ELF-1 (cell line): ENCODE results near the gene SCFD2.

Experiments
- DNase-seq: peaks from one replicate; pipeline ENCODE4 v3.0.0-alpha.2; 2016; ENCODE audit warnings: low read depth, low spot score

Gene SCFD2

DNA sequence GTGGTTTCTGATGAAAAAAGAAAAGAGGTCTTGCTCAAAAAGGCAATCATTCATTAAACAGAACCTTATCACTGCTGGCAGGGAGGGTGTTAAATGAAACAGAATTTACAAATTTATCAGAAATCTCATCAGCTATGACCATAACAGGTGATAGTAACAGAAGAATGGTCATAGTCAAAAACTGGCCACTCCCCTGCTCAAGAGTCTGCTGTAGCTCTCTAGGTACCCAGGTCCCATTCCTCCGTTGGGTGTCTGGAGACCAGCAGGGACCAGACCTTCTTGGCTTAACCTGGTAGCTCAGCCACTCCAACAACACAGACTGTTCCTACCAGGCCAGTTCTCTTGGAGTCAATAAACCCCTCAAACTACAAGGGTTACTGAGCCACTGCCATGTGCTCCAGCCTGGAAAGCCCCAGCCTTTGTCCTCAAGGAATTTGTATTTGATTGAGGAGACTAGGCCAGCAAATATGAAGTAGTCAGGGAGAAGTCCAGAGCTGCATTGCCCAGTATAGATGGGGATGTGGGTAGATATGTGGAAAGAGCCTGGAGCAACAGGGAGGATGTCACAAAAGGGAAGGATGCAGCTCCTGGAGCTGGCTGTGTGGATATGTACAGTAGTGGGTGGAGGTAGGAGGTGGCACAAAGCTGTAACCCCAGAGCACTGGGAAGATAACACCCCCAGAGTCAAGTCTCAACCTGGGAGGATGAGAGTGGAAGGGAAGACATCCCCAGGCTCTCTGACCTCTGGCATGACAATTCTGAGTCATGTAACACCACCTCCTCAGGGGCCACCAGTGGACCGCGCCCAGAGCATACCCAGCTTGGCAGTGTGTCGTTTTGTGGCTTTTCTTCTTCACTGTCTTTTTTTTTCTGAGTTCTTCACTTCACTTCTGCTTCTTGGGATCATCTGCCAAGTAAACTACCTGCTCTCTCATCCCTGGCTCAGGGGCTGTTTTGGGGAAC lies 481.9 kb downstream of the SCFD2 start:
- no peak for DNase-seq

DNA sequence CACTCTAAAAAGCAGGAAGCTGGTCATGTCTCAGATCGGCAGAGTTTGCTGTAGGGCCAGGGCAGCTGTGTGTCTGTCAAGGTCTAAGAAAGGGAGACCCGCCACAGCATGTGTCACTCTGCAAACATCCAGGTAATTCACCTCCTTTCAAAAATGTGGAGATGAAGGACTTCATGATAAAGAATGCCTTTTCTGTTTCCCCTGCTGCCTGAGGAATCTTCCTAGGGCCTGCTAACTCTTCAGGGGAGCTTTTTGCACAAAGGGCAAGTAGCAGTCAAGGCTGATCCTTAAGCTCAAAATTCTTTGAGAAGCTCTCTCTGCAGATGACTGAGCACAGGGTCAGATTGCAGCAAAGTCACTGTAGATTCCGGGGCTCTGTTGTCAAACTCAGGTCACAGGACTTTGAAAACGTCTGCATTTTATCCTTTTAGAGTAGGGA lies 482.7 kb downstream of the SCFD2 start:
- peak; percentile 27 for DNase-seq

DNA sequence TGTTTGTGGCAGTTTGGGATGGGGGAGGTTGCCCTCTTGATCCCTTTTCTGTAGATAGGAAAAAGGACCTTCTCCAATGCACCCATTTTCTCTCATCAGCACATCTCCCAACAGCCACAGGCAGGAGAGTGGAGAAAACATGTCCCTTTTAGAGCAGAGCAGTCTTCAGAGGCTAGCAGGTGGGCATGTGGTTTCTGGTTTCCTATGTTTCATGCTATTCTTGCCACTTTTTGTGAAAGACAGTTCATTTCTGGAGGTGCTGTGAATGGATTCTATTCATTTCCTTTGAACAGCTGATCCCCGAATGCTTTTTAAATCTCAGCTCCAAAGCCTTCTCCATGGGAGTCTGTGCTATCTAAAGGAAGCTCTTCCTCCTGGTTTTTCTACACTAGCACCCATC lies 484.9 kb downstream of the SCFD2 start:
- no peak for DNase-seq

DNA sequence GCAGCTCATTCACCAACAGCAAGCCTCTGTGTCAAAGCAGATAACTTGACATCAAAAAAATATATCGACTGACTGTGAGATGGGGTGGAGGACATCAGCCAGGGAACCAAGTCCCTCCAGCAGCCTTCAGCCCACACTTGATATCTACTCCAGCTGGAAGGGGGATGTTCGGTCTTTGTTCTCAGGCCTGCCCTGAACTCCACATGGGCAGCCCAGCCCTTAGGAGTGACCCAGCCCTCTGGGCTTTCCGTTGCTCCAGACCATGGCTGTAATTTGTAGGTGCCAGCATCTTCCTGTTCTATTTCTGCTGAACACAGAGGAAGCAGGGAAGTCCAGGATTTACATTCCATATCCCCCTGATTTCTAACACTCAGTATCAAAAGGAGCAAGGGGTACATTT lies 486.4 kb downstream of the SCFD2 start:
- no peak for DNase-seq

DNA sequence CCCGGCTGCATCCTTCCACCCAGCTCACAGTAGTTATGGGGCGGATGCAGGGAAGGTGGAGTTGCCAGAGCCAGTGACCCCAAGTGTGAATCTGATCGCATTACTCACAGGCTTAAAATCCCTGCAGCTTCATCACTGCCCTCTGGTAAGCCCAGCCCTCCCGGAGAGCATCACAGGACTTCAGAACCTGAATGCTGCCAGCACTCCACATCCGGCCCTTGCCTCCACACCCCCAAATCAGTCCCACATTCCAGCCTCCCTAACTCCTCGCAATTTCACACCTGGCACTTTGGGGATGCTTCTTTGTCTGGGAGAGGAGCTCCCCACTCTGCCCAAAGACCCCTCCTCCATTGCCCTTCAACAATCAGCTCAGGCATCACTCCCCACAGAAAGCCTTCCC lies 488.2 kb downstream of the SCFD2 start:
- no peak for DNase-seq

DNA sequence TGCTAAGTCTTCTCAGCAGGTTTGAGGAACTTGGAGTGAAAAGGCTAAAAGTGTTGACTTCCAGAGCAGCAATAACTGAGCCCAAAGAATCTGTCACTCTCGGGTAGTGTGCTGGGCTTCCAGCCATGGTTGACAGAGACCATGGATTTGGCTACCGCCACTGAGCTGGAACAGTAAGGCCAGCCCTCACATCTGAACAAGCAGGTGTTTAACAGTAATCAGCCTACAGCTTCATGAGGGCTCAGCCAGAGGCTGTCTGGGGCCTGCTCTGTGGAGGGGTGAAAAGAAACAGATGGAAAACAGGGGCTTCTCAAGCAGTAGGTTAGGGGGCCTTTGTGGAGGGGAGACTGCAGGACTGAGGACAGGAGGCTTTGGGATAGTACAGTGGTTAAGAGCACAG lies 488.8 kb downstream of the SCFD2 start:
- DNase-seq = no peak

DNA sequence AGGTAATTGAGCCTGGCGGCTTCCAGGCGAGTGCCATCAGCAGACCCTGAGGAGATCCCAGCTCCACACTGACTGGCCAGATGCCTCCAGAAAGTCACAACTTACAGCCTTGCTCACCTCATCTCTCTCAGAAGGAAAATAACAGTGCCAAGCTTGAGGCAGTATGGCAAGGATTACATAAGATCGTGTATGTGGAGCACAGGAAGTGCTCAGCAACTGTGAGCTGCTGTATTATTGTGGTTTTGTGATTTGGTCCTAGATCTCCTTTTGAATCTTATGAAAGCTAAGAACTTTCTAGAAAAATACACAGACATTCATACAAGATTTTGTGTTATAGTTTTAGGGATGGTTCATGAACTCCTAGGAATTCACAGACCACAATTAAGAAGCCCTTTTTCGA lies 489.8 kb downstream of the SCFD2 start:
- DNase-seq = no peak

DNA sequence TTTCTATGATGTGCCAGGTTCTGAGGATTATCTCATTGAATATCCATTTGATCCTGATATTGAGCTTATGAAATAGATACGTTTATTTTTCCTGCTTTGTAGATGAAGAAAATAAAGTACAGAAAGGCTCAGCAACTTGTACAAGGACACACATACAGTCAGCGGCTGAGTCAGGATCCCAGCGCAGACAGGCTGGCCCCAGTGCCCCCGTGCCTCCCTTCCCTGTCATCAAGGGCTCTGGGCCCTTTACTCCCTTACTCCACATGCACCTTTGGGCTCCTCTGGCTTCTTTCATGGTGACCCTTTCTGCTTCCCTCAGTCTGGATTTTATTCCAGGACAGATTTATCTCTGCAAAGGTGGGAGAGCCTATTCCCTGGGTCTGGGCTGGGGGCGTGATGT lies 490.9 kb downstream of the SCFD2 start:
- no peak for DNase-seq

DNA sequence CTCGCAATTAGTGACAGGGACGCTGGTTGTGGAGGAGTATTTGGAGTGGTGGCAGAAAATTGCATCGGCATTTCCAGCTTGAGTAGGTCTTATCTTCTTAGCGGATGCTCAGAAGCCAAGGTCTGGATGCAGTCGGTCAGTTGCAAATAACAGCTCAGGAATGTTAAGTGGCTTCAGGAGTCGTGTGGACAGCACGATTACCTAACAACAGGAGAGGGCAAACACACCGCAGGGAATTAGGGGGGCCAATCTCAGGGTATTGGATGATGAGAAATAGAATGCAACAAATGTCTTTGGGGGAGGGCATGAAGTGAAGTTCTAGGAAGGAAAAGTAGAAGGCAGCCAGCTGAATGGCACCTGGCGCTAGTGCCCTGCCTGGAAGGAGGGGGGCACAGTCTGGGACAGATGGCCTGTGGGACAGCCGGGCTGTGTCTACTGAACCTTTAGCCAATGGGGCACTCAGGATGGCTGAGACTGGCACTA lies 492.0 kb downstream of the SCFD2 start:
- peak; percentile 86 for DNase-seq

DNA sequence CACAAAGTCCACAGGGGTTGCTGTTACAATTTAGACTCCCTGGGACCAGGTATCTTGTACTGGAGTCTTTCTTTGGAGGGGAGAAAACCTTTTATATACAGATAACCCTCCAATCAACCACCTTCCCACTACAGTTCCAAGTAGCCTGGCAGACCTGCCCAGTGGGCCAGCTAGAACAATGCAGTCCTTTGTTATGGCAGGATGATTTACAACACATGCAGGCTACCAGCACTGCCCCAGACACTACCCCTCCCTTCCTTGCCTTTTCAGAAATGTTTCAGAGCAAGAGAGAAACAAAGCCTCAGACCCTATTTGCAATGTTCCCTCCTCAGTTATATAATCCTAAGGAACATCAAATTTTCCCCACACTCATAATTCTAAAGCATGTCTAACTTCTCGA lies 492.7 kb downstream of the SCFD2 start:
- peak; percentile 77 for DNase-seq

DNA sequence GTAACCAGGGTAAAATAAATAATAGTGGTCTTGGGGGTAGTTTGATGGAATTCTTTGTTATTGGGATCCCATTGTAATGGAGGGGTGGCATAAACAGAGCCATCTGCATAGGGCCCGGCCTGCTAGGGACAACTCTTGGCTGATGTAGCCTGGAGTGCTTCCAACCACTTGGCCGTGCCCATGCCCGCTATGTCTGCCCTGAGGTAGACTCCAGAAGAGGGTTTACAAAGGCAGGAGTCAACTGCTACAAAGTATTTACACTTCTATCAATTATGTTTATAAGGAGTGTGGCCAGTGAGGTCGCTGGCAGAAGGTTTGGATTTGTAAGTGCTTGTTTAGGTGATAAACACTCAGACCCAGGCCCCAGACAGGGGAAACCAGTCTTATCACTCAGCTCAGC lies 495.6 kb downstream of the SCFD2 start:
- peak; percentile 20 for DNase-seq

DNA sequence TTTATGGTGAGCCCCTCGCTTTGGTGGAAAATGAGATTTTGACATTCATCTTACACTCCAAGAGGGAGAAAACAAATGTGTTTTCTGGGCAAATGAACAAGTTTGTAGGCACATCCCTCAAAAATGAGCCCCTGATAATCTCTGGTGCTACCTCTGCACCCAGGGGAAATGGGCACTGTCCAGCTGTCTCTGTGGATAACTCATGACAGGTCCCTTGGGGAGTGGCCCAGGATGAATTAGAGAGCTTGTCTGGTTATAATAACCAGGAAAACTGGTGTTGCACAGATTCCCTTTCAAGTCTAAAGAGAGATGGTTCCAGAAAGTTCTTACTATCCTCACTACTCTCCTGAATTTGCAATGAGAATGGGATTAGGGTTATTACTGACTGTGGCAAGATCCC lies 496.2 kb downstream of the SCFD2 start:
- no peak for DNase-seq

DNA sequence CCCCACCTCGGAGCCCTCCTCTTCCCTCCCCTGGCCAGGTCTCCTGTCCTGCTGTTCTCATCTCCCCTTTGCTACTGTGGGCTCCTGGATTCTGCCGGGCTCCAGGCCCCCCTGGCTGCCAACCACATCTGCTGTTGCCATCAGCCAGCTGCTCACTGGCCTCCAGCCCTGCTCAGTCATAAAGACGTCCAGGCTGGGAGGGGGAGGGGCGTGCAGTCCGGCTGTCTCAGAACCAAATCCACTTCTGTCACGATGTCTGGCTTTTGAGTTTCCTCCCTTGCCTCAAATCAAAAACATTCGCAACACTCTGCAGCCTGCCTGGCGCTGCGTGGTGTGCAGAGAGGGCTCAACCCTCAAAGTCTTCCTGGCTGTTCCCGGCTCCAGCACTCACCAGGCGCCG lies 496.7 kb downstream of the SCFD2 start:
- DNase-seq = peak; percentile 71

DNA sequence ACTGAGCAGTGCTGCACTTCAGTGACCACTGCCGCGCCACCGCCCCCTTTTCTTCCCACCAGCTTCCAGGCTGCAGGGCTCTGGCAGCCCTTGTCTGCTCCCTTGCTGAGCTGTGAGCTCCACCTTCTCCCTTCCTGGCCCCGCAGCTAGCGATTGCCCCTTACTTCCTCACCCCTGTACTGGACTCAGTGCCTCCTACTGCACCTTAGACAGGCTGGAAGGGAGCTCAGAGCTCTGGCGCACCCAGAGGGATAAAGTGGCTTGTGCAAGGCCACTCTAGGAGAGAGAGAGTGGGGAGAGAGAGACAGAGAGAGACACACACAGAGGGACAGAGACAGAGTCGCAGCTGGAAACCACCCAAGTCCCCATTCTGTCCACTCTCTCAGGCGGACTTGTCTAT lies 497.7 kb downstream of the SCFD2 start:
- DNase-seq = peak; percentile 74

DNA sequence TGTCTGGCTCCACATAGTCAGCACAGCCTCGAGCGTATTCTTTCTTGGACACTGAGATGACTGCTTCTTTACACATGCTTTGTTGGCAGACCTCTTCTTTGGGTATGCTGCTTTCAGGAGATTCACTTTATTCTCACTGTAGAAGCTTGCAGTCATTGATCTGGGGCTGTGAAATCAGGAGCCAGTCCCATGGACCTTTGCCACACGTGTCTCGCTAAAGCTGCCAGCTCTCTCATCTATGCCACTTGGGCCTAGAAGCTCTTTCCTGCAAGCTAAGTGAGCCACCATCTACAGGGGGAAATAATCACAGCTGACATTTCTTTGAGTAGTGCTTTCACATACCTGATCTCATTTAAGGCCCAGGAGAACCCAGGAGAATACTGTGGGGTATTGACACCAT lies 498.7 kb downstream of the SCFD2 start:
- DNase-seq = no peak

DNA sequence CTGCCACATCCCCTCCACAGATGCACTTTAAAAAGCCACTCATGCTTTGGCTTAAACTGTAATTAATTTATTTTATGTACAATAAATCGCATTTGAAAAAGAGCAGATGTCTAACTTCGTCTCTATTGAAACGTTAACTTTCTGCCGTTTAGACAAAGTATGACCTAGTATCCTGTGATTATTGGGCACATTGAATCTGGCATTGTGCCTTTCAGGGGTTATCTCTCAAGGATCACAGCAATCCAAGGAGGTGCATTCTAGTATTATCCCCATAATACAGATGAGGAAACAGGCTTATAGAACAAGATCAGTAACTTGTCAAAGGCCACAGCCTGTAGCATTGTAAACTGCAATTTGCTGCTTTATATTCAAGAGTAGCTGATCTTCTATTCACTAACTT lies 499.1 kb downstream of the SCFD2 start:
- DNase-seq = no peak

DNA sequence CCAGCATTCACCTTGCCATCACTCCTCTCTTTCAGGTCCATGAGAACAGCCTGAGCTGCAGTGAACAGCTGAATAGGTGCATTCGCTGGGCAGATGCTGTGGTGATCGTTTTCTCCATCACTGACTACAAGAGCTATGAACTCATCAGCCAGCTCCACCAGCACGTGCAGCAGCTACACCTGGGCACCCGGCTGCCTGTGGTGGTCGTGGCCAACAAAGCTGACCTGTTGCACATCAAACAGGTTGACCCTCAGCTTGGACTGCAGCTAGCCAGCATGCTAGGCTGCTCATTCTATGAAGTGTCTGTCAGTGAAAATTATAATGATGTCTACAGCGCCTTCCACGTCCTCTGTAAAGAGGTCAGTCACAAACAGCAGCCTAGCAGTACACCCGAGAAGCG lies 500.6 kb downstream of the SCFD2 start:
- no peak for DNase-seq

DNA sequence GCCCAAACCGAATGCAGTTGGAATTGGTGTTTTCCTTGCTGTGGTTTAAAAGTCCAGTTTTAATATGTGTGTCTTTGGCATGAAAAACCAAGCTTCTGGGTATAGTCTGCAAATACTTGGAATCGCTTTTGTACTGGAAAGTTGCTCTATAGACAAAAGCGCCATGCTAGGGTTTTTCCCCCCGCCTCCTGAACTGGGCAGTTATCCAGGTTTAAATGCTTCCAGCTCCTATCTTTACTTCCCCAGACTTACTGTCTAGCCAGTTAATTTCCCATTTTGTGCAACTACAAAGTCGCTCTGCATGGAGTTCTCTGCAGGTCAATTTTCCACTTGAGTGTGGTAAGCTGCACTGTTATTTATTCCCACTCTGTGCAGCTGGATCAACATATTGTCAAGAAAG lies 501.1 kb downstream of the SCFD2 start:
- no peak for DNase-seq

DNA sequence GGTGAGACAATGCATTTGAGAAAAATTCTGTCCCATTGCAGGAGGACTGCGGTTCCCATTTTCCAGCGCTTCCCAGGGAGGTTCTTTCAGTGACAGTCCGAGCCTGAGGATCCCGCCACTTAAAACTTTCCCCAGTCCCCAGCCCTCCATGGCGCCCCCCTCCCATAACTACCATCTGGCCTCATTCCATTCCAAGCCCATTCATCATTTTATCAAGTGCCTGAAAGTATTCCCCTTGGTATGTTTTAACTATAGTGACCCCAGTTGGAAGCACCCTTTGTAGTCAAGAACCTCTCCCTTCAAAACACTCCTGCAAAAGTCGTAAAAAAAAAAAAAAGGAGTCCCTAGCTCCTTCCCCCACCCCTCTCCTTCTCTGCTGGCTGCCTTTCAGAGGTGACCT lies 502.5 kb downstream of the SCFD2 start:
- no peak for DNase-seq

DNA sequence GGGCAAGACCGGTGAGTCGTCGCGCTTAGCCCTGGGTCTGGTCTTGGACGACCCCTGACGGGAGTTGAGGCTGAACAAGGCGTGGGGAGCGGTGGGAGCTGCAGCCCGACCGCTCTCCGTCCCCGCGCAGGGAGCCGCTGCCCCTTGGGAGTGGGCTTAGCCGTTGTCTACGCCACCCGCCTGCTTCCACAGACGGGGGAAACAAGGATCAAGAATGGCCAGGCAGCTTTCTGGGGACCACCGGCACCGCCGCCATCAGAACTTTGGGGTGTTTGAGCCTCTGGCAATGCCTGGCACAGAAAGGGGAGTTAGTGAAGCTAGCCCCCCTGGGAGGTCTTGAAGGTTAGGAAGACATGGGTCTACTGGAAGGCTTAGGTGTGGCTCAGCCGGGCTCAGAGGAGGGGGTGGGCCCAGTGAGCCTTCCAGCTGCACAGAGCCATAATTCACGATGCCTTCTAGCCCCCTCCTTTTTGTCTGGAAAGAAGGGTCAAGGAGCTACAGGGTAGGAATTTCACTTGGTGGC lies 503.2 kb downstream of the SCFD2 start:
- DNase-seq = peak; percentile 48

DNA sequence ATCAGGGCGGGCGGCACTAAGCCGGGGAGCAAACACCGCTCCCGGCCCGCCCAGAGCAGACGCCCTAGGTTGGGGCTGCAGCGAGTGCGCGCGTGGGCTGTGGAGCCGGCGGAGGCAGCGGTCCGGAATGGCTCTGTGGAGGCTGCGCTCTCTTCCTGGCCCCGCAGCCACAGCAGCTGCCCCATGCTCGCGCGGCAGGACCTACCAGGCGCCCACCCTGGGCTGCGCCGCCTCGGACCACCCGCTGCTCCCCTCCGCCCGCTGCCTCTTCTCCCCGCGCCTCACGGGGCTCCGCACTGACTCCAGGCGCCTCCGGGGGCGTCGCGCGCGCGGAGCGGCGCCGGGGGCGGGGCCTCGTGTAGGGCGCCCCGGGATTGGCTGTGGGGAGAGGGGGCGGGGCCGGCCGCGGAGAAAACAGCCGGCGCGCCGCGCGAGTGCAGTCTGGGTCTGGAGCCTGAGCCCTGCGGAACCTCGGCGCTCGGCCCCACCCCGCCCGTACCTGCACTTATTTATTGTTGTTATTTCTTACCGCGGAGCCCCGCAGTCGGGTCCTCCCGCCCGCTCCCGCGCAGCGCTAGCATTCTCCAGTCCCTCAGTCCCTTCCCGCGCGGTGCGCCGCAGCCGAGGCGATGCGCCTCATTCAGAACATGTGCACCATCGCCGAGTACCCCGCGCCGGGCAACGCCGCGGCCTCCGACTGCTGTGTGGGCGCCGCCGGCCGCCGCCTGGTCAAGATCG lies 503.8 kb downstream of the SCFD2 start, which contains the start of gene RASL11B:
TSS of gene RASL11B (plus strand) at position 439 of the 738 bp plus-strand sequence. CDS start at position 630, 191 bp downstream.
- DNase-seq = peak; percentile 85

DNA sequence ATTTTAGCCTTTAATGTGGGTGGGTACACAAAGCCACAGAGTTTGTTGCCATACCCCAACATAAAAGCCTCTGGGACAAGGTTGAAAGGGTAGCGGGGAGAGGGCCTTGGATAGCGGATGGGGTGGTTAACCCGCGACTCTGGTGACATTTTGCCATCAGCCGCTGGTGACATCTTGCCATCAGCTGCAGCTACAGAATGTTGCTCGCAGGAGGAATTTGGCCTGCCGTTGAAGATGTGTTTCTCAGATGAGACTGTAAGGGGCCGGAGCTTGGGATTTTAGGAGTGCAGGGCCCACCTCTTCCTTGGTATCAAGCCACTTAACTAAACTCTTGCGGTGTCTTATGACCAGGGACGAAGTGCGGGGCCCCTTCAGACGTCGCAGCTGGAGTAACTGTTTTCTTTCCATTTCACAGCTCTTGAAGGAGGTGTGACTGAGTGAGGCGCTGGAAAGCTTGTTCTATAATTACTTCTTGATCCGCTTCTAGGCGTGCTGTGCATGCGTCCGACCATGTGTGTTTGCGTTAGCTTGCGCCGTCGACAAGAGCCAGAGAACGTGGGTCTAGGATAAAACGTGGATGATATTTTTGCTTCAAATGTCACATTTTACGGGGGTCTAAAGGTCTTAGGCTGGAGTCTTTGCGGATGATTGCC lies 504.6 kb downstream of the SCFD2 start:
- peak; percentile 53 for DNase-seq
